ENCODE data around the gene KCNK2.

The KCNK2 gene

DNA sequence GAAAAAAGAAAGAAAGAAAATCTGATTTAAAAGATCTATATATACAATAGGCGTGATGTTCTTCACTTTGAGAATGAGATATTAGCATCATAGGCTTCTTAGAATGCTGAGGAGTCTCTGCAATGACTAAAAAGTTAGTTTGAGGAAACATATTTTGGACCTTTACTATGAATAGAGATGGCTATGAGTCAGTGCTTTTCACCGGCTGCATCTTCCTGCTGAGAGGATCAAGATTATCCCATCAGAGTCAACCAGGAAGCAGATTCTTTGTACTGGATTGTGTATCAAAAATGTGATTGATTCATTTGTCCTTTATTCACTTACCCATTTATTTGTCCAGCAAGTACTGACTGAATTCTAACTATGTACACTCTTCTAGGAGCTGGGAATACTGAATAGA is 144.2 kb downstream of the KCNK2 start:
- no peak for DNase-seq (ENCODE audit: extremely low read depth, insufficient read length)
- Histone ChIP-seq H3K27me3 (replicated peaks; ENCODE audit: control insufficient read depth, insufficient read depth, low read length) (no peaks in the 10 kb centered on the region), H3K36me3 (ENCODE audit: control insufficient read depth, insufficient read depth, low read length) (no peaks in the 10 kb centered on the region), H3K4me3 (replicated peaks; ENCODE audit: low read depth, low read length) (no peak overlapping the region)
- TF ChIP-seq, protein P1, sequence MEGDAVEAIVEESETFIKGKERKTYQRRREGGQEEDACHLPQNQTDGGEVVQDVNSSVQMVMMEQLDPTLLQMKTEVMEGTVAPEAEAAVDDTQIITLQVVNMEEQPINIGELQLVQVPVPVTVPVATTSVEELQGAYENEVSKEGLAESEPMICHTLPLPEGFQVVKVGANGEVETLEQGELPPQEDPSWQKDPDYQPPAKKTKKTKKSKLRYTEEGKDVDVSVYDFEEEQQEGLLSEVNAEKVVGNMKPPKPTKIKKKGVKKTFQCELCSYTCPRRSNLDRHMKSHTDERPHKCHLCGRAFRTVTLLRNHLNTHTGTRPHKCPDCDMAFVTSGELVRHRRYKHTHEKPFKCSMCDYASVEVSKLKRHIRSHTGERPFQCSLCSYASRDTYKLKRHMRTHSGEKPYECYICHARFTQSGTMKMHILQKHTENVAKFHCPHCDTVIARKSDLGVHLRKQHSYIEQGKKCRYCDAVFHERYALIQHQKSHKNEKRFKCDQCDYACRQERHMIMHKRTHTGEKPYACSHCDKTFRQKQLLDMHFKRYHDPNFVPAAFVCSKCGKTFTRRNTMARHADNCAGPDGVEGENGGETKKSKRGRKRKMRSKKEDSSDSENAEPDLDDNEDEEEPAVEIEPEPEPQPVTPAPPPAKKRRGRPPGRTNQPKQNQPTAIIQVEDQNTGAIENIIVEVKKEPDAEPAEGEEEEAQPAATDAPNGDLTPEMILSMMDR (IDR thresholded peaks at IDR 0.05; ENCODE audit: insufficient read depth, low read length, poor library complexity, severe bottlenecking): no peak

DNA sequence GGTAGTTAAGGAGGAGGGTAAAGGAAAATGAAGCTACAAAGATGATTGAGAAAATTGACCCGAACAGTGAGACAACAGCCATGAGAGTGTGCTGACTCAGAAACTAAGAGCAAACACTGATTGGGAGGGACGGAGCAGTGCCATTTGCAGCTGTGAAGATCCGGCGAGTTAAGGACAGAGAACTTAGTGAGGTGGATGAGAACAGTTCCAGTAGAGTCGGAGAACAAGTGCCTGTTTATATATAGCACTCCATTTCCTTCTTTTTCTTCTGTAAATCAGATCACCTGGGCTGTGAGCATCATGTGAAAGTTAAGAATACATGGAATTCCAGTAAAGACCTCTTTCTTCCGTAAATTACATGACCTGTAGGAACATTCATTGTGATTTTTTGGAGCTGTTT is 145.7 kb downstream of the KCNK2 start:
- H3K4me3 ChIP-seq (replicated peaks; ENCODE audit: low read depth, low read length): no peak overlapping the region
- TF ChIP-seq, protein P1 (IDR thresholded peaks at IDR 0.05; ENCODE audit: insufficient read depth, low read length, poor library complexity, severe bottlenecking): no peak
- no peaks in the 10 kb centered on the region for H3K36me3 ChIP-seq (ENCODE audit: control insufficient read depth, insufficient read depth, low read length)
- DNase-seq (ENCODE audit: extremely low read depth, insufficient read length): no peak
- no peaks in the 10 kb centered on the region for H3K27me3 ChIP-seq (replicated peaks; ENCODE audit: control insufficient read depth, insufficient read depth, low read length)

DNA sequence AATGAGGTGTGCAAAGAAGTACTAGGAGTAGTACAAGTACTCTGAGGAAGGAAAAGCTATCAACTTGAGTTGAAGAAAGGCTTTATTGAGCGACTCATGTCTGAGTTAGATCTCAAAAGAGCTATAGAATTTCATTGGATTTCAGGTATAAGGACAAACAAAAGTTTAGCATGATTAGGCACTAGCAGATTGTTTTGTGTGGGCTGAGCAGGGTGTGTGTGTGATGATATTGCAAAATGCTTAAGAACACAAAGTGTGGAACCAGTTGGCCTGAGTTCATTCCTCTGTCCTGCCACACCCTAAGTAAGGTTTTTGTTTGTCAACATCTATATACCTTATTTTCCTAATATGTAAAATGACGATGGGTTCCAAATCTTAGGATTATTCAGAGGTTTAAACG is 158.9 kb downstream of the KCNK2 start:
- DNase-seq (ENCODE audit: extremely low read depth, insufficient read length): no peak
- TF ChIP-seq, protein P1 (IDR thresholded peaks at IDR 0.05; ENCODE audit: insufficient read depth, low read length, poor library complexity, severe bottlenecking): no peak

DNA sequence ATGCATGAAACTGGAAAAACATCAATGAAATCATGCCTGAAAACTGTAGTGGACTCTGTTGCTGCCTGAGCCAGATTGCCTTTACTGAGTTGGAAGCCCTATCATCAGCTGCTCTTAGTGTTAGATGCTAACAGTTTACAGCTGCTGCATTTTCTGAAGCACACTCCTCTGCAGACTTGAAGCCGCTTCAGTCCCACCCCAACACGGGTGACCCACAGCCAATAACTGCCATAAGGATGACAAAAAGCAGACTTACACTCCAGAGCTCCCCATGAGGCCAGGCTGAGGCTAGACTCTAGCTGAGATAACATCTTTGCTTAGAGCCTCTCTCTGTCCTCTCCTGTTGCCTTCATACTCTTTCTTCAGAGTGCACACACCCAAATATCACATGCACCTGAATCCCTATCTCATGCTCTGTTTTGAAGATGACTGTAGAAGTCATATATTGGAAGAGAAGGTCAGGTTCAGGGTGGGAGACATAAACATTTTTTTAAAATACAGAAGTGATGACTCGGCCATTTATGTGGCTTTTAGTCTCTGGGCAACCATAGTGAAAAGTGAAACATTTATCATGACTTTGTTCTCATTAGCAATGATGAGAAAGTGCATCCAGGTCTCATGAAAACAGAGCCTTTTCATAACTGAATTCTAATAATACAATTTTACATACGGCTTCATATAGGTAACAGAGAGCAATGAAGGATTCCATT is 161.0 kb downstream of the KCNK2 start:
- H3K27me3 ChIP-seq (replicated peaks; ENCODE audit: control insufficient read depth, insufficient read depth, low read length): no peaks in the 10 kb centered on the region
- H3K36me3 ChIP-seq (ENCODE audit: control insufficient read depth, insufficient read depth, low read length): no peaks in the 10 kb centered on the region
- TF ChIP-seq, protein P1 (IDR thresholded peaks at IDR 0.05; ENCODE audit: insufficient read depth, low read length, poor library complexity, severe bottlenecking): no peak
- DNase-seq (ENCODE audit: extremely low read depth, insufficient read length): no peak
- no peak overlapping the region for H3K4me3 ChIP-seq (replicated peaks; ENCODE audit: low read depth, low read length)

More for the DNA sequence above, 158.9 kb downstream of the KCNK2 start:
- Histone ChIP-seq H3K36me3 (ENCODE audit: control insufficient read depth, insufficient read depth, low read length) (no peaks in the 10 kb centered on the region), H3K27me3 (replicated peaks; ENCODE audit: control insufficient read depth, insufficient read depth, low read length) (no peaks in the 10 kb centered on the region), H3K4me3 (replicated peaks; ENCODE audit: low read depth, low read length) (no peak overlapping the region)

DNA sequence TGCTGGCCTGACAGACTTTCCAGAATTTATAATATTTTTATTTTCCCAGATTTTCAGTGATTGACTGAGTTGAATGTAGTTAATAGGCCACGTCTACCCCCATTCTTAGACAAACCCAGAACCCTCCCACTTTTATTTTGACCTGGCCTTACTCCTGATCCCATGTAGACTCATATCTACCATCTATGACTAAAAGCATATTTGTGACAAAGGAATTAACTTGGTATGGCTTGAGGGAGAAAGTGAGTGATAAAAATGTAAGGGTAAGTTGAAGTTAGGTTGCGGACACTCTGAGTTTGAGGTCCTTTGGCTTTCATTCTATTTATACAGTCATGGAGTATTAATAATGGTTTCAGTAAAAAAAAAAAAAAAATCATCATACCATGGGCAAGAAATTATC is 168.4 kb downstream of the KCNK2 start:
- no peaks in the 10 kb centered on the region for H3K36me3 ChIP-seq (ENCODE audit: control insufficient read depth, insufficient read depth, low read length)
- H3K4me3 ChIP-seq (replicated peaks; ENCODE audit: low read depth, low read length): no peak overlapping the region
- no peak for DNase-seq (ENCODE audit: extremely low read depth, insufficient read length)
- TF ChIP-seq, protein P1 (IDR thresholded peaks at IDR 0.05; ENCODE audit: insufficient read depth, low read length, poor library complexity, severe bottlenecking): no peak
- H3K27me3 ChIP-seq (replicated peaks; ENCODE audit: control insufficient read depth, insufficient read depth, low read length): no peaks in the 10 kb centered on the region

DNA sequence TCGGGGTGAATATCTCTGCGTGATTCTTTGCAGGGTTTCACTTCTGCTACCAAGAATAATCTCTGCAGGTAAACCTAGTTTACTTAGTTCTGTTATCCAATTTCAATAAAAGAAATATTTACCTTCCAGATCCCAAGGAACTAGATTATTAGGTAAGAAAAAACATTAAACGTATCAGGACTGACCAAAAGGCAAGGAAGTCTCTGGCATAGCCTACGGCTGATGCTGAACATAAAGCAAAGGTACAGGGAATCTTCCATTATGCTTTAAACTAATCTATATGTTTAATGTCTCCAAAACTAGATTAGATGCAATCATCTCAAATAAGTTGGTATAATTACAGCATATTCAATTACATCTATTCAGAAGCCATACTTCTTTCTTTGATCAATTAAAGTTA is 168.9 kb downstream of the KCNK2 start:
- DNase-seq (ENCODE audit: extremely low read depth, insufficient read length): no peak
- Histone ChIP-seq H3K27me3 (replicated peaks; ENCODE audit: control insufficient read depth, insufficient read depth, low read length) (no peaks in the 10 kb centered on the region), H3K36me3 (ENCODE audit: control insufficient read depth, insufficient read depth, low read length) (no peaks in the 10 kb centered on the region), H3K4me3 (replicated peaks; ENCODE audit: low read depth, low read length) (no peak overlapping the region)
- TF ChIP-seq, protein P1 (IDR thresholded peaks at IDR 0.05; ENCODE audit: insufficient read depth, low read length, poor library complexity, severe bottlenecking): no peak

Measured in GM06990 (cell line).